Dendritic cell treated with granulocyte-macrophage colony-stimulating factor and Interleukin-4, amounts not matched to agents 40 ng/mL and 50 ng/mL, for 4 days (primary cell): ENCODE measurements around the gene ZW10.
A peak's percentile ranks its signal among the peaks of the same experiment; 100 is the strongest.
"Not testable (repeated sequence)": the region's sequence is repeated elsewhere in the genome, so short reads cannot be mapped to it uniquely, and the experiment has no call there.

Experiments used
- H3K27ac Mint-ChIP-seq: one replicate; pipeline ENCODE4 v1.8.0; 2022; ENCODE audit warnings: mild to moderate bottlenecking, mixed read lengths
- H3K27me3 Mint-ChIP-seq: one replicate; pipeline ENCODE4 v1.8.0; 2022; ENCODE audit warnings: mild to moderate bottlenecking, mixed read lengths
- H3K36me3 Mint-ChIP-seq: one replicate; pipeline ENCODE4 v1.8.0; 2022; ENCODE audit warnings: low read depth, mixed read lengths
- H3K4me1 Mint-ChIP-seq: one replicate; pipeline ENCODE4 v1.8.0; 2022; ENCODE audit warnings: low read depth, mixed read lengths
- H3K4me3 Mint-ChIP-seq: one replicate; pipeline ENCODE4 v1.8.0; 2022; ENCODE audit warnings: mild to moderate bottlenecking, moderate library complexity, mixed read lengths
- H3K9me3 Mint-ChIP-seq: one replicate; pipeline ENCODE4 v1.8.0; 2022; ENCODE audit warnings: mixed read lengths
- intact Hi-C: fragments of 100-400 bp; cut with micrococcal nuclease; formaldehyde crosslinking; loops from one replicate; pipeline ENCODE4 v1.15.0; 2022

ZW10 gene

GRCh38 chr11:113728814-113729213, 44.7 kb downstream of the ZW10 start:
- intact Hi-C loops: loop anchor here (2.0 kb wide), 1 partner anchor 424 kb away; no protein-coding TSS in a partner anchor

DNA sequence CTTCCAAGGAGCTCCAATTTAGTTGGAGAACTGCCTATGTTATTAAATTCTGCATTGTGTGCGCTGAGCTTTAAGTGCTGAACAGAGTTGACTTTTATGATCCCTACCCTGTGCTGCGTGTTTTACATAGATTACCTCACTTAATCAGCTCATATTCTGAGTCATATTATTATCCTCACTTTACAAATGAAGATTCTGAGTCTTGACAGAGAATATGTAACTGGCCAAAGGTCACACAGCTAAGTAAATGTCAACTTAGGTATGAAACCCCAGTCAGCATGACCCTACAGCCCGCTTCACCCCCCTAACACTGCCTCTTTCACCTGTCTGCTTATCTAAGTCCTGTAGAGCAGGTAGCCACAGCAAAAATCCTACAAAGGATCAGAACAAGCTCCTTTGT, 47.6 kb downstream of the ZW10 start:
- intact Hi-C loops: no loop called here
- H3K27me3 Mint-ChIP-seq: no peaks in the 10 kb centered on the region
- peaks cover 18% of the 10 kb centered on the region for H3K4me1 Mint-ChIP-seq
- H3K27ac Mint-ChIP-seq: no peak overlapping the region
- H3K9me3 Mint-ChIP-seq: no peaks in the 10 kb centered on the region
- no peak overlapping the region for H3K4me3 Mint-ChIP-seq
- H3K36me3 Mint-ChIP-seq: no peaks in the 10 kb centered on the region

More at GRCh38 chr11:113728814-113729213, 44.7 kb downstream of the ZW10 start:
- H3K36me3 Mint-ChIP-seq: peaks cover 27% of the 10 kb centered on the region
- peaks cover 18% of the 10 kb centered on the region for H3K4me1 Mint-ChIP-seq
- H3K4me3 Mint-ChIP-seq: no peak overlapping the region
- no peaks in the 10 kb centered on the region for H3K9me3 Mint-ChIP-seq
- no peaks in the 10 kb centered on the region for H3K27me3 Mint-ChIP-seq
- peak overlapping the region; percentile 3 for H3K27ac Mint-ChIP-seq

DNA sequence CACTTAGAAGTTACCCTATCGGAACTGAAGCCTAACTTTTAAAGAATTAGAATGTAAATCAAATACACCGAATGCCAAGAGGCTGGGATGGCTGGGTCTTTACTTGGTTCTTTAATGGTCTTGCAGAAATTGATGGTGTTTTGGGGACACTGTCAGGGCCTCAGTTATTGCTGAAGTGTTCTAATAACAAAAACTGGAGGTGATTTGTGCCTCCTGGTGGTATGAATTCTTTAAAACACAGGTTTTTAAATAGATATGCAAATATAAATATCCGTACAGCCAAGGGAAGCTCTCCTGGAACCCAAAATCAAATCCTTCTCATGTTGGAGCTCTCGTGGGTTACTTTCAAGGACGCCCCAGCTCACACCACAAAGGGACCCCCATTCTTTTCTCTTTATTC, 48.1 kb downstream of the ZW10 start:
- Mint-ChIP-seq H3K4me3 (no peak overlapping the region), H3K36me3 (no peaks in the 10 kb centered on the region), H3K9me3 (no peaks in the 10 kb centered on the region), H3K27me3 (no peaks in the 10 kb centered on the region), H3K27ac (no peak overlapping the region), H3K4me1 (peaks cover 18% of the 10 kb centered on the region)
- intact Hi-C loops: no loop called here

GRCh38 chr11:113724778-113725177, 48.7 kb downstream of the ZW10 start:
- Mint-ChIP-seq H3K36me3 (no peaks in the 10 kb centered on the region), H3K4me3 (no peak overlapping the region), H3K27me3 (no peaks in the 10 kb centered on the region), H3K4me1 (peaks cover 18% of the 10 kb centered on the region), H3K9me3 (no peaks in the 10 kb centered on the region), H3K27ac (no peak overlapping the region)
- intact Hi-C loops: no loop called here

GRCh38 chr11:113723787-113724186, 49.7 kb downstream of the ZW10 start:
- Mint-ChIP-seq H3K4me3 (no peak overlapping the region), H3K4me1 (peaks cover 8% of the 10 kb centered on the region), H3K36me3 (no peaks in the 10 kb centered on the region), H3K27ac (no peak overlapping the region), H3K27me3 (no peaks in the 10 kb centered on the region), H3K9me3 (no peaks in the 10 kb centered on the region)
- intact Hi-C loops: no loop called here

DNA sequence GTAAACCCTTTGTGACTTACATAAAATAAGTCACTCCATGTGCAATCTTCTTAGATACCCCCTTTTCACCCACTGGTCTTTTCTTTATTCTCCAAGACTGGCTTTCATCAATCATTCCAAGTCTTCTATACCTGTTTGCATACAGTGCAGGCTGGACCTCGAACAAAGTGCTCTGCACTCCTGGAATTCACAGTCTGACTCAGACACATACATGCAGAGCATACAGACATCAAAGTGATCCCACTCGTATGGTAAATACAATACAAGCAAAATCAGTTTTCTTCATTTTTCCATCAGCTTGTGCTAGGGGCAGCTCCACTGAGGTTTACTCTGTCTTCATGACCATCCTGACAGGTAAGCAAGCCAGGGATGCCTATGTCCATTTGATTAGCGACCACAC, 50.6 kb downstream of the ZW10 start:
- no peaks in the 10 kb centered on the region for H3K27me3 Mint-ChIP-seq
- no peak overlapping the region for H3K4me3 Mint-ChIP-seq
- no peaks in the 10 kb centered on the region for H3K36me3 Mint-ChIP-seq
- peaks cover 5% of the 10 kb centered on the region for H3K4me1 Mint-ChIP-seq
- H3K27ac Mint-ChIP-seq: no peak overlapping the region
- no peaks in the 10 kb centered on the region for H3K9me3 Mint-ChIP-seq
- intact Hi-C loops: no loop called here

- Mint-ChIP-seq H3K9me3 (no peaks in the 10 kb centered on the region), H3K27me3 (no peaks in the 10 kb centered on the region), H3K36me3 (no peaks in the 10 kb centered on the region), H3K4me1 (peaks cover 5% of the 10 kb centered on the region), H3K4me3 (no peak overlapping the region), H3K27ac (no peak overlapping the region)
- intact Hi-C loops: no loop called here
Observed at GRCh38 chr11:113722221-113722620, 51.3 kb downstream of the ZW10 start.

GRCh38 chr11:113721462-113722066, 51.9 kb downstream of the ZW10 start:
- H3K9me3 Mint-ChIP-seq: no peaks in the 10 kb centered on the region
- H3K27ac Mint-ChIP-seq: no peak overlapping the region
- no peak overlapping the region for H3K4me3 Mint-ChIP-seq
- no peaks in the 10 kb centered on the region for H3K36me3 Mint-ChIP-seq
- H3K4me1 Mint-ChIP-seq: peaks cover 5% of the 10 kb centered on the region
- intact Hi-C loops: no loop called here
- H3K27me3 Mint-ChIP-seq: no peaks in the 10 kb centered on the region

- H3K4me3 Mint-ChIP-seq, H3K4me1 Mint-ChIP-seq, intact Hi-C loops, H3K9me3 Mint-ChIP-seq, H3K27ac Mint-ChIP-seq, H3K36me3 Mint-ChIP-seq, H3K27me3 Mint-ChIP-seq: not testable (repeated sequence)
Observed at GRCh38 chr11:113720478-113720877, 53.0 kb downstream of the ZW10 start.

GRCh38 chr11:113715882-113716625, 57.4 kb downstream of the ZW10 start:
- intact Hi-C loops: no loop called here
- H3K27ac Mint-ChIP-seq: no peak overlapping the region
- no peaks in the 10 kb centered on the region for H3K36me3 Mint-ChIP-seq

GRCh38 chr11:113715273-113715672, 58.2 kb downstream of the ZW10 start:
- intact Hi-C loops: no loop called here
- H3K4me1 Mint-ChIP-seq: no peaks in the 10 kb centered on the region
- no peaks in the 10 kb centered on the region for H3K36me3 Mint-ChIP-seq
- no peaks in the 10 kb centered on the region for H3K27me3 Mint-ChIP-seq
- no peak overlapping the region for H3K27ac Mint-ChIP-seq
- no peak overlapping the region for H3K4me3 Mint-ChIP-seq
- peaks cover 8% of the 10 kb centered on the region for H3K9me3 Mint-ChIP-seq

More at GRCh38 chr11:113715882-113716625, 57.4 kb downstream of the ZW10 start:
- Mint-ChIP-seq H3K9me3 (peaks cover 8% of the 10 kb centered on the region), H3K4me3 (no peak overlapping the region), H3K4me1 (no peaks in the 10 kb centered on the region), H3K27me3 (no peaks in the 10 kb centered on the region)

- Mint-ChIP-seq H3K27ac (no peak overlapping the region), H3K4me1 (no peaks in the 10 kb centered on the region), H3K36me3 (no peaks in the 10 kb centered on the region), H3K27me3 (no peaks in the 10 kb centered on the region), H3K4me3 (no peak overlapping the region), H3K9me3 (peaks cover 38% of the 10 kb centered on the region)
- intact Hi-C loops: no loop called here
Observed at GRCh38 chr11:113710989-113711388, 62.5 kb downstream of the ZW10 start.

GRCh38 chr11:113705871-113706655, 67.4 kb downstream of the ZW10 start, which contains the start of gene TMPRSS5:
Gene TMPRSS5 (minus strand): TSS chr11:113706308. CDS start chr11:113706224, 84 bp downstream.
- H3K27ac Mint-ChIP-seq: no peak within 1 kb of the TSS
- peaks cover 48% of the 10 kb centered on the region for H3K9me3 Mint-ChIP-seq
- no peak within 1 kb of the TSS for H3K4me3 Mint-ChIP-seq
- H3K27me3 Mint-ChIP-seq: no peaks in the 10 kb centered on the region
- H3K36me3 Mint-ChIP-seq: no peaks in the 10 kb centered on the region
- intact Hi-C loops: no loop called here
- no peaks in the 10 kb centered on the region for H3K4me1 Mint-ChIP-seq

- H3K27ac Mint-ChIP-seq, H3K27me3 Mint-ChIP-seq, intact Hi-C loops, H3K36me3 Mint-ChIP-seq, H3K4me3 Mint-ChIP-seq, H3K4me1 Mint-ChIP-seq: not testable (repeated sequence)
- H3K9me3 Mint-ChIP-seq: peaks cover 44% of the 10 kb centered on the region
Observed at GRCh38 chr11:113703551-113703950, 69.9 kb downstream of the ZW10 start.
